ENCODE measurements around the gene SCAMP5.

- TF ChIP-seq GATA2 (IDR thresholded peaks at IDR 0.05; ENCODE audit: low read depth, low read length) (no peak), GATA3 (IDR thresholded peaks at IDR 0.05; ENCODE audit: low read depth, low read length) (no peak)
Observed at GRCh38 chr15:75053748-75054125, 58.4 kb downstream of the SCAMP5 start.
